Stimulated activated CD8-positive, alpha-beta memory T cell treated with anti-CD3 and anti-CD28 coated beads, Interleukin-12 subunit alpha, Interleukin-12 subunit beta, amount 100 ng/mL, for 24 hours (primary cell): Measurements from ENCODE around the gene MPND.

Experiments used
- DNase-seq: peaks from one replicate; pipeline ENCODE4 v3.0.0-alpha.2; 2020; ENCODE audit errors: extremely low read depth

Gene MPND

DNA sequence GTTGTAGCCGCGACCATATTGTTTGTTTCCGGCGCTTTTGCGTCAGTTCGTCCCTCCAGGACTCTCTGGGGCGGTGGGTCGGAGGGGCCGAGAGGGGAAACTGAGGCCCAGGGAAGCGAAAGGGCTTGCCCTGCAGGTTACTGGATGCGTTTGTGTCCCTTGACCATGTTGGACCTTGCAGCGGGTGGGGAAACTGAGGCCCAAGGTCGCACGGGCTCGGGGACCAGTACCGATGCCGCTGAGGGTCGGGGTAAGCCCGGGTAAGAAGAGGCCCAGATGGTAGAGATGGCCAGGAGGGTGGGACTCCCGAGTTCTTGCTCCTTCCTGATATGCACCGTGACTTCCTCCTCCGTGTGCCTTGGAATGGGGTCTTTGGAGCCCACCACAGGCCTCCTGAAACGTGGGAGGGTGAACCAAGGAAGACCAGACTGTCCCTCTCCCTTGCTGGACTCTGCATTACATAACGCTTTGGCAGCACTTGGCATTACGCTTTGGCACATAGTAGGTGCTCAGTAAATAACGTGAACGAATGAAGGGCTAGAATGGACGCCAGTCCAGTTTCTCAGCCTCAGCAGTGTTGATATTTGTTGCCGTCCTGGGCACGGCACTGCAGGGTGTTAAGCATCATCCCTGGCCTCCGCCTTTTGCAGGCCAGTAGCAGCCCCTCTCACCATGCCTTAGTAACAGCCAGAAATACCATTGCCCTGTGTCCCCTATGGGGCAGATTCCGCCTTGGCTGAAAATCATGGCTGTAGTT is 59.8 kb downstream of the MPND start:
- no peak for DNase-seq

GRCh38 chr19:4405977-4406376 is 62.6 kb downstream of the MPND start:
- no peak for DNase-seq

GRCh38 chr19:4406626-4407025 is 63.3 kb downstream of the MPND start:
- DNase-seq, result no peak

GRCh38 chr19:4409123-4409933 is 66.0 kb downstream of the MPND start:
- no peak for DNase-seq
